CD14-positive monocyte (primary cell): ENCODE measurements around the gene DLGAP1. TPM values are rescaled to one million over a fixed set of nuclear protein-coding genes. Genes with fewer than 3 reads are reported as not detected.

Experiments
- DNase-seq, 3 donors: peaks; one replicate each; pipeline ENCODE4 v3.0.0-alpha.2; 2011 to 2022
- H2AFZ ChIP-seq: 2 replicates; pipeline ENCODE4 v1.6.0; 2012; ENCODE audit warnings: mild to moderate bottlenecking, low read depth, low read length, inconsistent platforms; ENCODE audit not compliant: insufficient read depth, poor library complexity, severe bottlenecking
- H3K27ac ChIP-seq, 2 donors: 1 replicate in 1 of 2; 2 replicates in 1 of 2; pipeline ENCODE4 v1.5.1; 2012 to 2013; ENCODE audit warnings: low read length in 2 of 2, control low read depth in 1 of 2, inconsistent platforms in 1 of 2, low read depth in 1 of 2, mild to moderate bottlenecking in 1 of 2
- H3K27me3 ChIP-seq, 2 donors: one replicate each; pipeline versions ENCODE4 v1.6.0 to v1.6.1; 2011 to 2013; ENCODE audit warnings: low read length in 2 of 2; ENCODE audit not compliant: control insufficient read depth in 2 of 2, insufficient read depth in 2 of 2
- H3K36me3 ChIP-seq, 2 donors: replicated peaks in 1 of 2; 1 replicate in 1 of 2; 2 replicates in 1 of 2; pipeline versions ENCODE4 v1.5.1 to v1.6.1; 2012 to 2013; ENCODE audit warnings: low read length in 2 of 2, control low read depth in 1 of 2, inconsistent platforms in 1 of 2, mild to moderate bottlenecking in 1 of 2; ENCODE audit not compliant: insufficient read depth in 2 of 2, control insufficient read depth in 1 of 2
- H3K4me1 ChIP-seq, 2 donors: 1 replicate in 1 of 2; 2 replicates in 1 of 2; pipeline versions ENCODE4 v1.5.1 to v1.6.1; 2012 to 2013; ENCODE audit warnings: low read length in 2 of 2, control low read depth in 1 of 2, inconsistent platforms in 1 of 2, mild to moderate bottlenecking in 1 of 2, moderate library complexity in 1 of 2; ENCODE audit not compliant: insufficient read depth in 2 of 2, control insufficient read depth in 1 of 2
- H3K4me2 ChIP-seq: replicated peaks from 2 replicates; pipeline ENCODE3; 2012; ENCODE audit warnings: low read length, moderate library complexity, mild to moderate bottlenecking; ENCODE audit not compliant: poor library complexity, severe bottlenecking; ENCODE audit errors: extremely low read depth
- H3K4me3 ChIP-seq, 3 experiments: fragments of 200-600 bp in 1 of 3; sonication (generic) in 1 of 3; replicated peaks in 1 of 3; 1 replicate in 2 of 3; 2 replicates in 1 of 3; pipeline ENCODE4 v1.5.1; 2011 to 2013; ENCODE audit warnings: low read length in 3 of 3, mild to moderate bottlenecking in 3 of 3, control low read depth in 2 of 3, low read depth in 2 of 3, inconsistent platforms in 1 of 3, moderate library complexity in 1 of 3
- H3K79me2 ChIP-seq: 2 replicates; pipeline ENCODE4 v1.6.0; 2012; ENCODE audit warnings: mild to moderate bottlenecking, control low read depth, inconsistent platforms, low read length, moderate library complexity; ENCODE audit not compliant: insufficient read depth
- H3K9ac ChIP-seq: 2 replicates; pipeline ENCODE4 v1.6.0; 2017; ENCODE audit warnings: low read length, mild to moderate bottlenecking; ENCODE audit not compliant: insufficient read depth, poor library complexity, severe bottlenecking
- H3K9me3 ChIP-seq, 2 donors: replicated peaks in 1 of 2; 1 replicate in 1 of 2; 2 replicates in 1 of 2; pipeline versions ENCODE4 v1.5.1 to v1.6.1; 2012 to 2013; ENCODE audit warnings: low read length in 2 of 2, control low read depth in 1 of 2; ENCODE audit not compliant: control insufficient read depth in 1 of 2, insufficient read depth in 1 of 2
- H4K20me1 ChIP-seq: 2 replicates; pipeline ENCODE4 v1.6.0; 2012; ENCODE audit warnings: mild to moderate bottlenecking, low read length, control low read depth, moderate library complexity; ENCODE audit not compliant: insufficient read depth
- H3K27ac Mint-ChIP-seq, 7 donors: one replicate each; pipeline ENCODE4 v1.8.0; 2020; ENCODE audit warnings: mild to moderate bottlenecking in 7 of 7, mixed read lengths in 7 of 7, moderate library complexity in 6 of 7, inconsistent platforms in 2 of 7
- H3K27me3 Mint-ChIP-seq, 3 donors: one replicate each; pipeline ENCODE4 v1.8.0; 2021 to 2022; ENCODE audit warnings: low read depth in 3 of 3, mild to moderate bottlenecking in 3 of 3, mixed read lengths in 3 of 3, moderate library complexity in 3 of 3, inconsistent platforms in 1 of 3
- H3K36me3 Mint-ChIP-seq, 2 donors: one replicate each; pipeline ENCODE4 v1.8.0; 2020; ENCODE audit warnings: mixed read lengths in 2 of 2, inconsistent platforms in 1 of 2, mild to moderate bottlenecking in 1 of 2
- H3K4me1 Mint-ChIP-seq: one replicate; pipeline ENCODE4 v1.8.0; 2020; ENCODE audit warnings: mild to moderate bottlenecking, mixed read lengths
- H3K4me3 Mint-ChIP-seq, 2 donors: one replicate each; pipeline ENCODE4 v1.8.0; 2020; ENCODE audit warnings: mild to moderate bottlenecking in 2 of 2, mixed read lengths in 2 of 2, moderate library complexity in 1 of 2
- H3K9me3 Mint-ChIP-seq, 7 donors: one replicate each; pipeline ENCODE4 v1.8.0; 2020 to 2022; ENCODE audit warnings: mixed read lengths in 7 of 7, mild to moderate bottlenecking in 6 of 7, moderate library complexity in 6 of 7, inconsistent platforms in 2 of 7
- CTCF ChIP-seq: fragments of 200-600 bp; IDR thresholded peaks from one replicate; pipeline ENCODE4 v1.8.0; 2022; ENCODE audit warnings: antibody characterized with exemption, mild to moderate bottlenecking
- WGBS: methylation state at CpG from one replicate; pipeline ENCODE4 v1.1.5; 2013; ENCODE audit warnings: missing lambda C conversion rate; ENCODE audit not compliant: insufficient coverage; 5-methylcytosine and 5-hydroxymethylcytosine counted together
- intact Hi-C, 2 donors: fragments of 100-400 bp; cut with micrococcal nuclease; formaldehyde crosslinking; loops; one replicate each; pipeline versions ENCODE4 v1.15.0 to v1.15.1; 2023
- polyA plus RNA-seq, 3 donors: library from polyadenylated mRNA; depleted of rRNA in 1 of 3; unstranded in 2 of 3; stranded (reverse) in 1 of 3; fragments of 300-500 nt in 2 of 3; fragments of >200 nt in 1 of 3; fragmentation: Illumina TruSeq in 2 of 3; gene quantifications; 1 replicate in 2 of 3; 2 replicates in 1 of 3; pipeline ENCODE4 v1.2.3, GENCODE V29; 2012 to 2021

DLGAP1 gene
- polyA plus RNA-seq, 3 donors: 0.09 to 0.42 TPM; not detected in 1

GRCh38 chr18:3952031-3952430, 503.1 kb downstream of the DLGAP1 start:
- H3K4me1 Mint-ChIP-seq: no peaks in the 10 kb centered on the region
- peaks cover 0 to 1% (median 0%) of the 10 kb centered on the region in 3 donors for H3K27me3 Mint-ChIP-seq
- H3K27ac Mint-ChIP-seq: no peak overlapping the region
- Histone ChIP-seq H3K4me1 (no peaks in the 10 kb centered on the region), H3K27ac (no peak overlapping the region), H3K4me3 (no peak overlapping the region), H3K36me3 (no peaks in the 10 kb centered on the region), H2AFZ (no peak overlapping the region), H4K20me1 (no peaks in the 10 kb centered on the region), H3K27me3 (no peaks in the 10 kb centered on the region), H3K79me2 (no peaks in the 10 kb centered on the region), H3K9me3 (no peaks in the 10 kb centered on the region), H3K9ac (no peak overlapping the region), H3K4me2 (no peak overlapping the region)
- no peak for DNase-seq
- intact Hi-C loops: no loop called here
- peaks cover 0 to 7% (median 2%) of the 10 kb centered on the region in 7 donors for H3K9me3 Mint-ChIP-seq
- WGBS: no CpG with 5 or more reads among the region's 5 CpGs
- H3K36me3 Mint-ChIP-seq: no peaks in the 10 kb centered on the region
- no peak for TF ChIP-seq CTCF
- no peak overlapping the region for H3K4me3 Mint-ChIP-seq

GRCh38 chr18:3950668-3951404, 504.3 kb downstream of the DLGAP1 start:
- H3K27ac Mint-ChIP-seq: no peak overlapping the region
- H3K27me3 Mint-ChIP-seq: peaks cover 0 to 1% (median 0%) of the 10 kb centered on the region in 3 donors
- Histone ChIP-seq H3K27me3 (no peaks in the 10 kb centered on the region), H3K4me2 (no peak overlapping the region), H3K4me3 (no peak overlapping the region), H4K20me1 (no peaks in the 10 kb centered on the region), H2AFZ (no peak overlapping the region), H3K79me2 (no peaks in the 10 kb centered on the region), H3K36me3 (no peaks in the 10 kb centered on the region), H3K9ac (no peak overlapping the region), H3K4me1 (no peaks in the 10 kb centered on the region), H3K27ac (no peak overlapping the region), H3K9me3 (no peaks in the 10 kb centered on the region)
- no peak for TF ChIP-seq CTCF
- no peaks in the 10 kb centered on the region for H3K4me1 Mint-ChIP-seq
- 100% methylated on average over 2 of the region's 3 CpGs for WGBS
- peaks cover 0 to 6% (median 0%) of the 10 kb centered on the region in 7 donors for H3K9me3 Mint-ChIP-seq
- H3K4me3 Mint-ChIP-seq: no peak overlapping the region
- DNase-seq: no peak
- H3K36me3 Mint-ChIP-seq: no peaks in the 10 kb centered on the region
- intact Hi-C loops: no loop called here
